GM23338 (cell line): ENCODE measurements around the gene NUMBL. TPM values are rescaled to one million over a fixed set of nuclear protein-coding genes. Genes with fewer than 3 reads are reported as not detected.

Experiments used
- ATAC-seq: fragments of 200-7000 bp; cut with Tn5 transposase; 3 replicates; pipeline ENCODE4 v1.9.1; 2020
- DNase-seq: peaks from one replicate; pipeline ENCODE4 v3.0.0-alpha.2; 2015; ENCODE audit warnings: low spot score
- H2AFZ ChIP-seq: fragments of 200-600 bp; sonication (generic); 2 replicates; pipeline ENCODE4 v1.8.0; 2016; ENCODE audit warnings: antibody characterized with exemption, mild to moderate bottlenecking, moderate library complexity
- H3F3A ChIP-seq: fragments of 200-600 bp; sonication (generic); replicated peaks from 2 replicates; pipeline ENCODE4 v1.8.0; 2017; ENCODE audit warnings: antibody characterized with exemption, mixed run types, low read depth
- H3K27ac ChIP-seq: fragments of 200-600 bp; sonication (generic); 2 replicates; pipeline ENCODE4 v1.6.1; 2016; ENCODE audit warnings: low read depth
- H3K27me3 ChIP-seq: fragments of 200-600 bp; sonication (generic); 2 replicates; pipeline ENCODE4 v1.8.0; 2016; ENCODE audit warnings: mild to moderate bottlenecking, mixed run types, moderate library complexity; ENCODE audit not compliant: insufficient read depth
- H3K36me3 ChIP-seq: fragments of 200-600 bp; sonication (generic); 2 replicates; pipeline ENCODE4 v1.8.0; 2016; ENCODE audit warnings: mild to moderate bottlenecking; ENCODE audit not compliant: insufficient read depth
- H3K4me1 ChIP-seq: fragments of 200-600 bp; sonication (generic); 2 replicates; pipeline ENCODE4 v1.8.0; 2016; ENCODE audit warnings: mild to moderate bottlenecking, moderate library complexity; ENCODE audit not compliant: insufficient read depth
- H3K4me2 ChIP-seq: fragments of 200-600 bp; sonication (generic); 2 replicates; pipeline ENCODE4 v1.7.1; 2017; ENCODE audit warnings: mixed run types
- H3K4me3 ChIP-seq: fragments of 200-600 bp; sonication (generic); 2 replicates; pipeline ENCODE4 v1.6.1; 2016; ENCODE audit warnings: mixed run types
- H3K79me2 ChIP-seq: fragments of 200-600 bp; sonication (generic); replicated peaks from 2 replicates; pipeline ENCODE4 v1.8.0; 2017; ENCODE audit warnings: mild to moderate bottlenecking; ENCODE audit not compliant: insufficient read depth
- H3K9me2 ChIP-seq: fragments of 200-600 bp; sonication (generic); 2 replicates; pipeline ENCODE4 v1.8.0; 2017; ENCODE audit not compliant: insufficient read depth
- H4K20me1 ChIP-seq: fragments of 200-600 bp; sonication (generic); replicated peaks from 2 replicates; pipeline ENCODE4 v1.8.0; 2017; ENCODE audit warnings: mild to moderate bottlenecking; ENCODE audit not compliant: insufficient read depth
- H3K27ac Mint-ChIP-seq: 2 replicates; pipeline ENCODE4 v1.8.0; 2020; ENCODE audit warnings: inconsistent platforms, mild to moderate bottlenecking, moderate library complexity, mixed read lengths
- H3K27me3 Mint-ChIP-seq: 3 replicates; pipeline ENCODE4 v1.8.0; 2022; ENCODE audit warnings: low read depth, mild to moderate bottlenecking, moderate library complexity, mixed read lengths, inconsistent platforms; ENCODE audit not compliant: insufficient read depth, poor library complexity
- H3K36me3 Mint-ChIP-seq: 3 replicates; pipeline ENCODE4 v1.8.0; 2021; ENCODE audit warnings: low read depth, mild to moderate bottlenecking, inconsistent platforms, moderate library complexity, mixed read lengths
- H3K4me1 Mint-ChIP-seq: 3 replicates; pipeline ENCODE4 v1.8.0; 2020; ENCODE audit warnings: mild to moderate bottlenecking, inconsistent platforms, mixed read lengths
- H3K4me3 Mint-ChIP-seq: 3 replicates; pipeline ENCODE4 v1.8.0; 2021; ENCODE audit warnings: moderate library complexity, mild to moderate bottlenecking, inconsistent platforms, mixed read lengths
- H3K9me3 Mint-ChIP-seq: 3 replicates; pipeline ENCODE4 v1.8.0; 2020; ENCODE audit warnings: moderate library complexity, mild to moderate bottlenecking, inconsistent platforms, mixed read lengths
- CTCF ChIP-seq, 2 experiments: fragments of 200-600 bp in 1 of 2; sonication (generic) in 1 of 2; conservative IDR thresholded peaks; 2 replicates each; pipeline versions ENCODE4 v1.5.1 to v1.6.1; 2016 to 2017; ENCODE audit warnings: antibody characterized with exemption in 2 of 2, low read depth in 2 of 2, mild to moderate bottlenecking in 2 of 2, moderate library complexity in 1 of 2
- ETS1 ChIP-seq: IDR thresholded peaks from 2 replicates; pipeline ENCODE4 v1.6.1; 2016; ENCODE audit warnings: antibody characterized with exemption
- EZH2 ChIP-seq: fragments of 200-600 bp; sonication (generic); IDR thresholded peaks from one replicate; pipeline ENCODE4 v1.8.0; 2017; ENCODE audit warnings: antibody characterized with exemption, mild to moderate bottlenecking, low read depth; ENCODE audit not compliant: unreplicated experiment
- EZH2phosphoT487 ChIP-seq: fragments of 200-600 bp; sonication (generic); IDR thresholded peaks from one replicate; pipeline ENCODE4 v1.8.1; 2018; ENCODE audit warnings: antibody characterized with exemption; ENCODE audit not compliant: unreplicated experiment
- NANOG ChIP-seq: IDR thresholded peaks from 2 replicates; pipeline ENCODE4 v1.6.1; 2016; ENCODE audit warnings: antibody characterized with exemption, borderline replicate concordance
- POLR2AphosphoS5 ChIP-seq: IDR thresholded peaks from 2 replicates; pipeline ENCODE4 v1.6.1; 2016; ENCODE audit warnings: antibody characterized with exemption, low read depth
- REST ChIP-seq: IDR thresholded peaks from one replicate; pipeline ENCODE4 v1.6.1; 2018; ENCODE audit warnings: antibody characterized with exemption; ENCODE audit not compliant: unreplicated experiment
- STAT1 ChIP-seq: IDR thresholded peaks from one replicate; pipeline ENCODE4 v1.6.1; 2016; ENCODE audit warnings: antibody characterized with exemption; ENCODE audit not compliant: unreplicated experiment
- ZNF114 ChIP-seq: fragments of 250-450 bp; sonication (Bioruptor Pico); IDR thresholded peaks from 2 replicates; pipeline ENCODE4 v1.5.0; 2020; ENCODE audit warnings: mild to moderate bottlenecking, moderate library complexity
- ZNF331 ChIP-seq: fragments of 250-450 bp; sonication (Bioruptor Pico); IDR thresholded peaks from 2 replicates; pipeline ENCODE4 v1.5.0; 2020; ENCODE audit warnings: low read depth, mild to moderate bottlenecking, moderate library complexity
- ZNF462 ChIP-seq: fragments of 250-450 bp; sonication (Bioruptor Pico); IDR thresholded peaks from 2 replicates; pipeline ENCODE4 v1.5.0; 2020; ENCODE audit warnings: mild to moderate bottlenecking, moderate library complexity
- polyA plus RNA-seq: library from polyadenylated mRNA; unstranded; fragments of >200 nt; fragmentation: Nextera tagmentation; extraction: Ambion mirVana; gene quantifications from 2 replicates; pipeline ENCODE4 v1.2.1, GENCODE V29; 2016
- total RNA-seq: library from RNA; depleted of rRNA; stranded (reverse); fragments of >200 nt; shearing (Covaris generic); gene quantifications from 2 replicates; pipeline ENCODE4 v1.2.3, GENCODE V29; 2014

NUMBL gene
- total and polyA plus RNA-seq, 2 experiments from 2014 or later = 8.5 to 28.5 TPM

GRCh38 chr19:40739030-40739839 lies 48.8 kb upstream of the NUMBL start (continued):
- no peak for TF ChIP-seq ZNF331 (CRISPR knock-in tag)
- TF ChIP-seq EZH2phosphoT487 = no peak

GRCh38 chr19:40737102-40737644 lies 46.7 kb upstream of the NUMBL start:
- Histone ChIP-seq H3K4me1 (no peaks in the 10 kb centered on the region; the same call in 1 of the 2 replicates), H3K9me2 (no peaks in the 10 kb centered on the region), H3K4me3 (no peak overlapping the region), H3K36me3 (peaks cover 7% of the 10 kb centered on the region), H3F3A (no peaks in the 10 kb centered on the region), H3K4me2 (no peak overlapping the region), H3K79me2 (no peaks in the 10 kb centered on the region), H2AFZ (no peak overlapping the region), H3K27me3 (no peaks in the 10 kb centered on the region), H4K20me1 (no peaks in the 10 kb centered on the region), H3K27ac (no peak overlapping the region)
- H3K36me3 Mint-ChIP-seq = peaks cover 51% of the 10 kb centered on the region
- 0 out of 3 replicates have a peak, but pooled peaks cover 3% of the 10 kb centered on the region for H3K9me3 Mint-ChIP-seq
- H3K4me1 Mint-ChIP-seq = peaks cover 5% of the 10 kb centered on the region; the same call in 2 of the 3 replicates
- H3K4me3 Mint-ChIP-seq = no peak overlapping the region
- ATAC-seq (no peak), DNase-seq (no peak)
- no peak overlapping the region for H3K27ac Mint-ChIP-seq
- H3K27me3 Mint-ChIP-seq = peaks cover 13% of the 10 kb centered on the region
- TF ChIP-seq EZH2phosphoT487 (no peak), NANOG (no peak), ETS1 (no peak), ZNF462 (CRISPR knock-in tag) (no peak), CTCF (conservative IDR thresholded peaks at IDR 0.05; ENCODE audit: low read depth in 2 of 2) (no peak), POLR2AphosphoS5 (no peak), ZNF114 (CRISPR knock-in tag) (no peak), STAT1 (no peak), REST (no peak), EZH2 (no peak)
